Activated T-helper 17 cell treated with anti-CD3 and anti-CD28 coated beads, Interleukin-2, amount 50 U/mL, for 72 hours (primary cell): ENCODE data around the gene LIN54. TPM values are rescaled to one million over a fixed set of nuclear protein-coding genes. Genes with fewer than 3 reads are reported as not detected.
"Not testable (repeated sequence)": the region's sequence is repeated elsewhere in the genome, so short reads cannot be mapped to it uniquely, and the experiment has no call there.

ENCODE experiments used
- ATAC-seq: fragments of 150-1000 bp; cut with Tn5 transposase; replicated peaks from 2 replicates; pipeline ENCODE4 v1.10.0; 2021; ENCODE audit warnings: mild to moderate bottlenecking, moderate library complexity
- H3K27ac Mint-ChIP-seq: one replicate; pipeline ENCODE4 v1.8.0; 2022; ENCODE audit warnings: mixed read lengths
- H3K27me3 Mint-ChIP-seq: one replicate; pipeline ENCODE4 v1.8.0; 2022; ENCODE audit warnings: mixed read lengths
- H3K36me3 Mint-ChIP-seq: one replicate; pipeline ENCODE4 v1.8.0; 2022; ENCODE audit warnings: low read depth, mild to moderate bottlenecking, mixed read lengths
- H3K4me1 Mint-ChIP-seq: one replicate; pipeline ENCODE4 v1.8.0; 2022; ENCODE audit warnings: mixed read lengths
- H3K4me3 Mint-ChIP-seq: one replicate; pipeline ENCODE4 v1.8.0; 2022; ENCODE audit warnings: mild to moderate bottlenecking, mixed read lengths
- H3K9me3 Mint-ChIP-seq: one replicate; pipeline ENCODE4 v1.8.0; 2022; ENCODE audit warnings: mixed read lengths
- total RNA-seq, 2 donors: library from RNA; stranded (reverse); gene quantifications; one replicate each; pipeline ENCODE4 v1.2.3, GENCODE V29; 2022

Gene LIN54
- total RNA-seq, 2 donors from 2014 or later = 19.3 to 20.4 TPM

GRCh38 chr4:82939414-82939813 lies 71.2 kb downstream of the LIN54 start:
- Mint-ChIP-seq H3K4me3 (no peak overlapping the region), H3K27ac (no peak overlapping the region), H3K27me3 (no peaks in the 10 kb centered on the region), H3K36me3 (peaks cover 92% of the 10 kb centered on the region), H3K4me1 (peaks cover 6% of the 10 kb centered on the region), H3K9me3 (no peaks in the 10 kb centered on the region)
- no peak for ATAC-seq

GRCh38 chr4:82934441-82934840 lies 76.2 kb downstream of the LIN54 start:
- H3K27me3 Mint-ChIP-seq = no peaks in the 10 kb centered on the region
- H3K4me1 Mint-ChIP-seq = no peaks in the 10 kb centered on the region
- no peak for ATAC-seq
- peaks cover 86% of the 10 kb centered on the region for H3K36me3 Mint-ChIP-seq
- H3K9me3 Mint-ChIP-seq = no peaks in the 10 kb centered on the region
- H3K27ac Mint-ChIP-seq = no peak overlapping the region
- no peak overlapping the region for H3K4me3 Mint-ChIP-seq

- ATAC-seq = no peak
- H3K27me3 Mint-ChIP-seq = no peaks in the 10 kb centered on the region
- no peaks in the 10 kb centered on the region for H3K4me1 Mint-ChIP-seq
- no peak overlapping the region for H3K27ac Mint-ChIP-seq
- H3K36me3 Mint-ChIP-seq = peaks cover 73% of the 10 kb centered on the region
- H3K4me3 Mint-ChIP-seq = no peak overlapping the region
- H3K9me3 Mint-ChIP-seq = no peaks in the 10 kb centered on the region
Measured at GRCh38 chr4:82930848-82931755, 79.5 kb downstream of the LIN54 start.

DNA sequence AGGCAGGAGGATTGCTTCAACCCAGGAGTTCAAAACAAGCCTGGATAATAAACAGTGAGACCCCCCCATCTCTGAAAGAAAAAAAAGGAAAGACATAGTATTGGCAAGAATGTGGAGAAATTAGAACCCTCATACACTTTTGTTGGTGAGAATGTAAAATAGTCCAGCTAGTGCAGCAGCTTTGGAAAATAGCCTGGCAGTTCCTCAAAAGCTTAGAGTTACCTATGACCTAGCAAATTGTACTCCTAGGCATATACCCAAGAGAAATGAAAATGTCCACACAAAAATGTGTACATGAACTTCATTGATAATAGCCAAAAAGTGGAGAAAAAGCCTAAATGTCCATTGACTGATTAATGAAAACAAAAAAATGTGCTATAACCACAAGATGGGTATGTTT lies 88.8 kb downstream of the LIN54 start:
- Mint-ChIP-seq H3K27me3 (no peaks in the 10 kb centered on the region), H3K4me1 (no peaks in the 10 kb centered on the region), H3K9me3 (no peaks in the 10 kb centered on the region), H3K36me3 (peaks cover 21% of the 10 kb centered on the region), H3K27ac (no peak overlapping the region), H3K4me3 (no peak overlapping the region)
- no peak for ATAC-seq

GRCh38 chr4:82919386-82919785 lies 91.2 kb downstream of the LIN54 start:
- no peak for ATAC-seq
- Mint-ChIP-seq H3K9me3 (no peaks in the 10 kb centered on the region), H3K27me3 (no peaks in the 10 kb centered on the region), H3K4me1 (no peaks in the 10 kb centered on the region), H3K36me3 (peaks cover 13% of the 10 kb centered on the region), H3K27ac (no peak overlapping the region), H3K4me3 (no peak overlapping the region)

GRCh38 chr4:82918091-82918490 lies 92.5 kb downstream of the LIN54 start:
- Mint-ChIP-seq H3K4me3 (no peak overlapping the region), H3K27me3 (no peaks in the 10 kb centered on the region), H3K27ac (no peak overlapping the region), H3K9me3 (no peaks in the 10 kb centered on the region), H3K4me1 (no peaks in the 10 kb centered on the region), H3K36me3 (peaks cover 12% of the 10 kb centered on the region)
- ATAC-seq = no peak

DNA sequence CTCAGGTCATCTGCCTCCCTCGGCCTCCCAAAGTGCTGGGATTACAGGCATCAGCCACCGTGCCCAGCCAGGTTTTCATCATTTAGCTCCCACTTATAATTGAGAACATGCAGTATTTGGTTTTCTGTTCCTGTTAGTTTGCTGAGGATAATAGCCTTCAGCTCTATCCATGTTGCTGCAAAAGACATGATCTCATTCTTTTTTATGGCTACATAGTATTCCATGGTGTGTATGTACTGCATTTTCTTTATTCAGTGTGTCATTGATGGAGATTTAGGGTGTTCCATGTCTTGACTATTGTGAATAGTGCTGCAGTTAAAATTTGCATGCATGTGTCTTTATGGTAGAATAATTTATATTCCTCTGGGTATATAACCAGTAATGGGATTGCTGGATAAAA lies 96.7 kb downstream of the LIN54 start:
- not testable (repeated sequence) for H3K4me1 Mint-ChIP-seq, H3K27ac Mint-ChIP-seq, ATAC-seq, H3K4me3 Mint-ChIP-seq, H3K9me3 Mint-ChIP-seq, H3K27me3 Mint-ChIP-seq
- H3K36me3 Mint-ChIP-seq = peaks cover 12% of the 10 kb centered on the region

DNA sequence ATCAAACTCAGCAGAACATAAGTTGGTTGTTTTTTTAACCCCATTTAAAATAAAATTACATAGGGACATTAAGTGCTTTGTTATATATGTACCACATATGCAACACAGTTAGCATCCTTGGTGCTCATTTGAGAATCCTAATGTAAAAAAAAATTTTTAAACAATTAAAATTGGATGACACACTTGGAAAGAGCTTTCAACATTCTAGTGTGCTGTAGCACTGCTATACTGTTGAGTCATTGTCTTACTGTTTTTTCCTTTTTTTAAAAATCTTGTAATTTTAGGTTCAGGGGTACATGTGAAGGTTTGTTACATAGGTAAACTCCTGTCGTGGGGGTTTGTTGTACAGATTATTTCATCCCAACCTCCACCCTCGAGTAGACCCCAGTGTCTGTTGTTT lies 97.3 kb downstream of the LIN54 start:
- H3K27ac Mint-ChIP-seq = no peak overlapping the region
- H3K36me3 Mint-ChIP-seq = peaks cover 12% of the 10 kb centered on the region
- no peaks in the 10 kb centered on the region for H3K27me3 Mint-ChIP-seq
- no peaks in the 10 kb centered on the region for H3K9me3 Mint-ChIP-seq
- H3K4me3 Mint-ChIP-seq = no peak overlapping the region
- no peaks in the 10 kb centered on the region for H3K4me1 Mint-ChIP-seq
- ATAC-seq = no peak

DNA sequence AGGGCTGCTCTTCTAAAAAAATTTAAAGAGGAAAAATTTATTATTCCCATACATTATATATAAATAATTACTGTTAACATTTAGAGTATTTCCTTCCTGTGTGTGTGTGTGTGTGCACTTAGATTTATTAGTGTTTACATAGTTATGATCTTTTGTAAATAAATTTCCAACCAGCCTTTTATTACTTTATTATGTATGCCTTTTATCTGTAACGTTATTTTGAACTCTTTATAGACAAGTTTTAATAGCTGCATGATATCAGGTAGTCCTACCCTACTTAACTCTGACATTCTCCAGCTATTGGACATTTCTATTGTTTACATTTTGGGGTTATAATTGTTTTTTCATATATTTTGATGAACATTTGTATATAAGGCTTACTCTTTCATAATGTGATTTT lies 101.3 kb downstream of the LIN54 start:
- H3K4me3 Mint-ChIP-seq = no peak overlapping the region
- no peak for ATAC-seq
- no peak overlapping the region for H3K27ac Mint-ChIP-seq
- peaks cover 8% of the 10 kb centered on the region for H3K4me1 Mint-ChIP-seq
- no peaks in the 10 kb centered on the region for H3K27me3 Mint-ChIP-seq
- H3K36me3 Mint-ChIP-seq = peaks cover 5% of the 10 kb centered on the region
- no peaks in the 10 kb centered on the region for H3K9me3 Mint-ChIP-seq

- ATAC-seq = no peak
- peak overlapping the region; percentile 34 for H3K4me3 Mint-ChIP-seq
- no peak overlapping the region for H3K27ac Mint-ChIP-seq
- peaks cover 14% of the 10 kb centered on the region for H3K4me1 Mint-ChIP-seq
- peaks cover 5% of the 10 kb centered on the region for H3K36me3 Mint-ChIP-seq
- no peaks in the 10 kb centered on the region for H3K27me3 Mint-ChIP-seq
- H3K9me3 Mint-ChIP-seq = no peaks in the 10 kb centered on the region
Measured at GRCh38 chr4:82906469-82906868, 104.2 kb downstream of the LIN54 start.

GRCh38 chr4:82905205-82905604 lies 105.4 kb downstream of the LIN54 start:
- H3K27ac Mint-ChIP-seq = peak overlapping the region; percentile 9
- no peaks in the 10 kb centered on the region for H3K9me3 Mint-ChIP-seq
- peaks cover 5% of the 10 kb centered on the region for H3K36me3 Mint-ChIP-seq
- peaks cover 14% of the 10 kb centered on the region for H3K4me1 Mint-ChIP-seq
- ATAC-seq = peak; percentile 49
- H3K4me3 Mint-ChIP-seq = peak overlapping the region; percentile 34
- H3K27me3 Mint-ChIP-seq = no peaks in the 10 kb centered on the region

GRCh38 chr4:82903737-82904136 lies 106.9 kb downstream of the LIN54 start:
- Mint-ChIP-seq H3K9me3 (no peaks in the 10 kb centered on the region), H3K4me1 (peaks cover 14% of the 10 kb centered on the region), H3K27me3 (no peaks in the 10 kb centered on the region), H3K27ac (peak overlapping the region; percentile 74), H3K36me3 (peaks cover 5% of the 10 kb centered on the region), H3K4me3 (peak overlapping the region; percentile 52)
- peak; percentile 13 for ATAC-seq

- Mint-ChIP-seq H3K36me3 (no peaks in the 10 kb centered on the region), H3K4me3 (no peak overlapping the region), H3K4me1 (peaks cover 28% of the 10 kb centered on the region), H3K27ac (no peak overlapping the region), H3K9me3 (no peaks in the 10 kb centered on the region), H3K27me3 (no peaks in the 10 kb centered on the region)
- ATAC-seq = no peak
Measured at GRCh38 chr4:82901183-82901718, 109.4 kb downstream of the LIN54 start.

- Mint-ChIP-seq H3K27me3 (no peaks in the 10 kb centered on the region), H3K4me1 (peaks cover 24% of the 10 kb centered on the region), H3K36me3 (no peaks in the 10 kb centered on the region), H3K4me3 (no peak within 1 kb of the TSS), H3K27ac (no peak within 1 kb of the TSS), H3K9me3 (no peaks in the 10 kb centered on the region)
- ATAC-seq = peak; percentile 92
Measured at GRCh38 chr4:82900411-82901182, 110.0 kb downstream of the LIN54 start, which contains the start of gene THAP9. THAP9 (plus strand) TSS chr4:82900735; CDS start chr4:82900803, 68 bp downstream.

GRCh38 chr4:82900066-82900410 lies 110.6 kb downstream of the LIN54 start:
- H3K4me3 Mint-ChIP-seq = no peak overlapping the region
- peaks cover 20% of the 10 kb centered on the region for H3K4me1 Mint-ChIP-seq
- no peaks in the 10 kb centered on the region for H3K9me3 Mint-ChIP-seq
- H3K36me3 Mint-ChIP-seq = no peaks in the 10 kb centered on the region
- H3K27me3 Mint-ChIP-seq = no peaks in the 10 kb centered on the region
- H3K27ac Mint-ChIP-seq = no peak overlapping the region
- peak; percentile 7 for ATAC-seq
